ENCODE data around the gene HYDIN. TPM values are rescaled to one million over a fixed set of nuclear protein-coding genes. Genes with fewer than 3 reads are reported as not detected.

Gene HYDIN
- total RNA-seq, 4 donors from 2014 or later = 0.33 to 1.5 (median 0.44) TPM; not detected in 1

DNA sequence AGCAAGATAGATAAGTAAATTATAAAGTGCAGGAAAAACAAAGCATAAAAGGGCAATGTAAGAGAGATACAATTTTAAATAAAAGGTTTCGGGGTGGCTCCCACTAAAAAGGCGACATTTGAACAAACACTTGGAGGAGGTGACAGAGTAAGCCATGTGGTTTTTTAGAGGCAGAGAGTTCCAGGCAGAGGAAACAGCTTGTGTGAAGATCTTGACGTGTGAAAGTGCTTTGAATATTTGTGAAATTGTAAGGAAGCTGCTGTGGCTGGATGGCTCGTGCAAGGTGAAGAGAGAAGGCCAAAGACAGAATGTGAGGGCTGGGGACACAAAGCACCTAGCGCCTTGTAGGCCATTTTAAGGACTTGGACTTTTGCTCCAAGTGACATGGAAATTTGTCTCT is 28.6 kb upstream of the HYDIN start:
- no peak for TF ChIP-seq CTCF (IDR thresholded peaks at IDR 0.05; ENCODE audit: low read depth)

GRCh38 chr16:71258372-71258771 is 27.9 kb upstream of the HYDIN start:
- no peak for TF ChIP-seq CTCF (IDR thresholded peaks at IDR 0.05; ENCODE audit: low read depth)

DNA sequence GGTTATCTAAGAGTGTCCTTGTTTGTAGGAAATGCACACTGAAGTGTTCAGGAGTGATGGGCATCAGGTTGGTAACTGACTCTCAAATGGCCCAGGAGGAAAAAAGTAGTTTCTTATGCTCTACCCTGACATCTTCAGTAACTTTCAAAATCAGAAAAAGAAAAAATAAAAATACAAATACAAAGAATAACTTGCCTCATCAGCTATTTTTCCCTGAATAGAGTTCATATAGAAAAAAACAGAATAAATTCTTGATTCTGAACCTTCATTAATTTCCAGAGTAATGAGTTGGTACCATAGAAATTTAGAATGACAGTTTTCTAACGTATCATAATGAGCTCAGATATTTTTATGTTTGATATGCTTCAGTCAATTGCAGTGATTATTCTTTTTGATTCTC is 27.2 kb upstream of the HYDIN start:
- TF ChIP-seq CTCF (IDR thresholded peaks at IDR 0.05; ENCODE audit: low read depth) = no peak

- TF ChIP-seq CTCF (IDR thresholded peaks at IDR 0.05; ENCODE audit: low read depth) = no peak
Measured at GRCh38 chr16:71255721-71256120, 25.2 kb upstream of the HYDIN start.

DNA sequence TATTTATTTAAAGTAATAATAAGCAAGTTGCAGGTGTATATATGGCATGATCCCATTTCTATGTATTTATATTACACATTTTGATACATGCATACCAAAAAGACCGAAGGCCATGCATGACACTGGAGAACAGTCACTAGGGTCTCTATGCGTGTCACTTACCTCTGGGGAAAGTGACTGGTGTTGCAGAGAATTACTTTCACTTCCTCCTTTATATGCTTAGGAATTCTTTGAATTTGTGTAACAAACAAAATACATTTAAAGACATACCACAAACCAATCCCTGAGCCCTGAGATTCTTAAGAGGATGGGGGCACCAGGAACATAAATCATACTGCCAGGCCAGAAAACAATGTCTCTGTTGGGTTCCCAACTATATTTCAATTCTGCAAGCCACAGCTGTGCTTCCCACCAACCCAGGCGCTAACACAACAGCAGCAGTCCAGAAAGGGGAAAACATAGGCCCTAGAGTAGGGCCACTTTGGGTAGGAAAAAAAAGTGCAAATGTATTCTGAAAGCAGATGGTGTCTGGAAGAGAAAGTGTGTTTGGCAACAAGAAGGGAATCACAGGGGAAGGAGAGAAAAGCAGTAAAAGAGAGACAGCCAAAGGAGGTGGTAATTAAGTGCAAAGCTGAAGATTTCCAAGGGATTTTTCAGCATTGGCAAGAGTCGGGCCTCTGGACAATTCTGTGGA is 24.5 kb upstream of the HYDIN start:
- no peak for TF ChIP-seq CTCF (IDR thresholded peaks at IDR 0.05; ENCODE audit: low read depth)

DNA sequence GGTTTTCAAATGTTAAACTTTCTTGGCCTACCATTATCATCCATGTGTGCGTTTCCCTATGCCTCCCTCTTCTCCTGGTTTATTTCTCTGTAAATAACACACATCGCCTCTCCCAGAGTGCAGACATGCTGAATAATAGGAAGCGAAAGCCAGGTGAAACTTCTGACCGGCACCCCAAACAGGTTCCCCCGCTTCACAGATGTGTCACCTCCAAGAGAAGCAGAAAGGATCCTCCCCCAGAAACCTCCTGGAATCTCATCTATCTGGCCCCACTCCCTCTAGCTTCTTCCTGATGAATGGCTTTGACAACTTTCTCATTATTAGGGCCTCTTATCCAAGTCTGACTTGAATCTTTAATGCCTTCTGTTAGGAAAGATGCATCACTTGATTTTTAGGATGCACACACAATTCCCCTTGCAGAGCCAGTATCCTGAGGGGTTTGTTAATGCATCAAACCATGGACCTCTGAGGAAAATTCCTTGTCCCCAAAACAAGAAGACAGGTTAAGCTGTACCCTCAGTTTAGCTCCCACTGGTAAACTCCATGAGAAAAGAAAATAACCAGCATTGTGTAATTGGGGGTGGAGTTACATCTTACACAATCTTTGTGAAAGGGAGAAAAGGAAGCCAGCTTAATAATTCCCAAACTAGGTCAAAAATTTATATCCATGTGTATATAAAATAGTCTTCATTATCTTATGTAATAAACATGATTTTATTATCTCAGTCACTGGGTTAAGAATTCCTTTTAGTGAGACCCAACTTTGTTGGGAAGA is 20.1 kb upstream of the HYDIN start:
- no peak for TF ChIP-seq CTCF (IDR thresholded peaks at IDR 0.05; ENCODE audit: low read depth)

- no peak for TF ChIP-seq CTCF (IDR thresholded peaks at IDR 0.05; ENCODE audit: low read depth)
Measured at GRCh38 chr16:71249399-71249798, 18.9 kb upstream of the HYDIN start.
